NCI-H82 treated with DMSO at 0.1 percent for 48 hours (cell line): ENCODE data around the gene COPS9.
A peak's percentile ranks its signal among the peaks of the same experiment; 100 is the strongest.

Experiments
- DNase-seq: peaks from one replicate; lab custom pipeline; 2025; ENCODE audit not compliant: unreplicated experiment; lab: John Stamatoyannopoulos, UW

The COPS9 gene

DNA sequence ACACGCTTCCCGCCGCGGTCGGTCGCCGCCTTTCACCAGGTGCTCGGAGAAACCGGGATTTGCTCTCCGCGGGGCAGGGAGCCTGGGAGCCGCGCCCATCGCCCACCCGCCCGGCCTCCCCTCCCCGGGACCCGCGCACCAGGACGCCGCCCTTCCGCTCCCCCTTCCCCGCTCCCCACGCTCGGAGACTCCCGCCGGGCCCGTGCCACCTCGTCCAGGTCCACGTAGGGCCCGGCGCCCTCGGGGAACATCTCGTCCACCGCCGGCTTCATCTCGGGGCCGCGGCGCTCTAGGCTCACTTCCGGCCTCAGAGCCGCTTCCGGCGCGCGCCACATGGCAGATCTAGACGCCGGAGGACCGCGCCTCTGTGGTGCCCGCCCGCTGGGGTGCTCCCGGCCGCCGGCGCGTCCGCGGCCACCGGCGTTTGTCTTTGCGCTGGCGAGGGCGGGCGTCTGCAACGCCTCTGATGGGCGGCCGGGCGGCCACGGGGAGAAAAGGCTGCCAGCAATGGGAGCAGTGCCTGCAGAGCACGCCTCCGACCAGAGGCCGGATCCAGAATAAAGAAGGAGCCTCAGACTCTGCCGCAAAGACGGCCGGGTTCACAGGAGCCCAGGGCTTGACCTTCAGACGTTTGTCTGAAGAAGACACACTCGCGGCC, at the start of gene COPS9:
Gene COPS9, minus strand, starts transcription at position 293 of the 658 bp plus-strand sequence. Its CDS starts 21 bp downstream, at position 272.
- DNase-seq = peak; percentile 56

- no peak for DNase-seq
These were observed 48.6 kb upstream of the COPS9 start for GRCh38 chr2:240184656-240185055.

DNA sequence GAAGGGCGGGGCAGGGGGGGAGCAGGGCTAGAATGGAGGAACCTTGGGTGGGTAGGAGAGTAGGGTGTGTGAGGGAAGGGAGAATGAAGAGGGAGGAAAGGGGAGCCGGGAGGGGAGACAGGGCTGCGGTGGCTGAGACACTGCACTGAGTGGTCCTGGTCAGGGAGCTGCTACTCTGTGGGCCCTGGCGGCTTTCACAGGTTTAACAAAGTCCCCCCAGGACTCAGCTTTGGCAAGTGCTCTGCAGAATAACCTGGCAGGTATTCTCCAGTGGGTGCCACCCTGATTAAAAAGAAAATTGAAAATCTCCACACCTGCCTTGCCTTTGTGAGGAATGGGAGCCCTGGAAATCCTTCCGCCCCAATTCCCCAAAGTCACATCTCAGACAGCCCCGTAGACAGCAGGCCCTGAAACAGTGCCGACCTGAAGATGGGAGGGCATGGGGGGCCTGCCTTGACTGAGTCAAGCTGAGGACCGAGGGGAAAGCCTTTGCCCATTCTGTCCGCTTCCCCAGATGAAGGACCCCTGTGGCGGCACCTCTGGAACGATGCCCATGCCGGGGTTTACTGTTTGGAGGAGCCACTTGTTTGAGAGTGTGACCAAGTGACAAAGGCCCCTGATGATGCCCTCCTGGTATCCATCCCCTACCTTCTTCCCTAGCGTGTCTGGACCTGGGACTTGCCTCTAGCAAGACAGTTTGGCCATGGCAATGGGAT, 47.9 kb upstream of the COPS9 start:
- no peak for DNase-seq

GRCh38 chr2:240183006-240183874, 47.1 kb upstream of the COPS9 start:
- peak; percentile 50 for DNase-seq

GRCh38 chr2:240182476-240182875, 46.4 kb upstream of the COPS9 start:
- DNase-seq = no peak

- DNase-seq = no peak
These were observed 45.9 kb upstream of the COPS9 start for GRCh38 chr2:240182001-240182400.

DNA sequence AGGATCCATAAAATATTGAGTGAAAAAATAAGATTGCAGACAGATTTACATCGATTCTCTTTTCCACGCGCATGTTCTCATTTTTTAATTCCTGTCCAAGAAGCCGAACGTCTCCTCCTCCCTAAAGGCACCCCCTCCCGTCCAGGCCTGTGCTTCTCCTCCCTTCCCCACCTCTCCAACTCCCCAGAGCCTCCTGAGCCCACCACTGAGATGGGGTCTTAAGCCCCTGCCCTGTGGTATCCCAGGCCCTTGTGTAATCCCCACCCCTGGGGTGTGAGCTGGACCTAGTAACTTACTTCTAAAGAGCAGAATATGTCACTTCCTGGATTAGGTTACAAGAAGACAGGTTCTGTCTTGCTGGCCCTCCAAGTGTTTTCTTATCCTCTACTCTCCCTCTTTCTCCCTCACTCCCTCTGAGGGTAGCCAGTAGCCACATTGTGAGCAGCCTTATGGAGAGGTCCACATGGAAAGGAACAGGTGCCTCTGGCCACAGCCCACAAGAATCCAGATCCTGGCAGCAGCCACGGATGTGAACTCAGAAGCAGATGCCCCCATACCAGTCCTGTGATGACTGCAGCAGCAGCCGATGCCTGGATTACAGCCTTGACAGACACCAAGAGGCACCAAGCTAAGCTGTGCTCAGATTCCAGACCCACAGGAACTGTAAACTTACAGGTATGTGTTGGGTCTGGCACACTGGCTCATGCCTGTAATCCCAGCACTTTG, 44.0 kb upstream of the COPS9 start:
- DNase-seq = no peak

- no peak for DNase-seq
These were observed 43.2 kb upstream of the COPS9 start for GRCh38 chr2:240179186-240179815.

- no peak for DNase-seq
These were observed 42.5 kb upstream of the COPS9 start for GRCh38 chr2:240178564-240178963.

DNA sequence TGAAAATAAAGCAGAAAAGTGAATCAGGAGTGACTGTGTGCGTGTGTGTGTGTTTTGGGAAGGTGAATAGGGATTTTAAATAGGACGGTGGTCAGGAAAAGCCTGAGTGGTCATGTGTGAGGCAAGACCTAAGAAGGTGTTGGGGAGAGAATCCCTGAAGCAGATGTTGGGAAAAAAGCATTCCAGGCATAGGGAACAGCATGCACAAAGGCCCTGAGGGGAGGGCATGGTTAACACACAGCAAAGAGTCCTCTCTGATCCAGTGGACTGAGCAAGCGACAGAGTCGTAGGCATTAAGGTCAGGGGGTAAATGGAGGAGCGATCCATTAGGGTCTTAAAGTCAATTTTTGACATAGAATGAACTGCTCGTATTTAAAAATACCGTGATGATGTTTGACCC, 38.4 kb upstream of the COPS9 start:
- DNase-seq = no peak

DNA sequence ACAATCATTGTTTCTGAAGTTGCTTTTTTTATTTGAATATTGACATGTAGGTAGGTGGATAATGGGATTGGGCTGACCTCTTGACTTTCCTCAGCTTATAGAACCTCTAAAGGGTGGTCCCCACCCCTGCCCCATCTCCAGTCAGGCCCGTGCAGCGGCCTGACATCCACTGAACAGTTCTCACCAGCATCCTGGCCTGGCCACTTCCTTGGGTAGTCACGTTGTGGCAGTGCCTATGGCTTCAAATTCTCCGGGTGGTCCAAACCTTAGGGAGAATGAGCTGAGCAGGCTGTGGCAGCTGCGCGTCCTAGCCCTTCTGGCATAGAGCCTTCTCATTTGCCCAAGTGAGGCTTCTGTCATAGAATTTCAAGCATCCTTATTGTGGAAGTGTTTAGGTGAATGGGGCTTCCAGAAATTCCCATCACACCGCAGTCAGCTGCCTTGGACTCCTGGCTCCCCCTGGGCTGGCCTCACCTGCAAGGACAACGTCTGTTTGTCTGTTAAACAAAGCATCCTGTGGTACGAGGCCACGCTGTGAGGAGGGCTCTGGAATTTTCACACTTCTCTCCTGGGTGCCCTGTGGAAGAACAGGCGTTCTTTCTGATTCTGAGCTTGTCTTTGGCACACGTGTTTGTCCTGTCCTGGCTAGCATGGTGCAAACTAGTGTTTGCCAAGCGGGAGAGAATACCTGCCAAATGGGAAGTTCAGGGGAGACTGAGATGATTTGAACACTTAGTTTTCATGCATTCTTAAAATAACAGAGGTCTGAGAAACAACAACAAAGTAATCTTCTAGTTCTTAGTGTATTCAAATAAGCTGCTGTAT, 36.2 kb upstream of the COPS9 start:
- no peak for DNase-seq

- peak; percentile 17 for DNase-seq
These were observed 34.8 kb upstream of the COPS9 start for GRCh38 chr2:240170883-240171282.

GRCh38 chr2:240170354-240170735, 34.2 kb upstream of the COPS9 start:
- DNase-seq = peak; percentile 29

DNA sequence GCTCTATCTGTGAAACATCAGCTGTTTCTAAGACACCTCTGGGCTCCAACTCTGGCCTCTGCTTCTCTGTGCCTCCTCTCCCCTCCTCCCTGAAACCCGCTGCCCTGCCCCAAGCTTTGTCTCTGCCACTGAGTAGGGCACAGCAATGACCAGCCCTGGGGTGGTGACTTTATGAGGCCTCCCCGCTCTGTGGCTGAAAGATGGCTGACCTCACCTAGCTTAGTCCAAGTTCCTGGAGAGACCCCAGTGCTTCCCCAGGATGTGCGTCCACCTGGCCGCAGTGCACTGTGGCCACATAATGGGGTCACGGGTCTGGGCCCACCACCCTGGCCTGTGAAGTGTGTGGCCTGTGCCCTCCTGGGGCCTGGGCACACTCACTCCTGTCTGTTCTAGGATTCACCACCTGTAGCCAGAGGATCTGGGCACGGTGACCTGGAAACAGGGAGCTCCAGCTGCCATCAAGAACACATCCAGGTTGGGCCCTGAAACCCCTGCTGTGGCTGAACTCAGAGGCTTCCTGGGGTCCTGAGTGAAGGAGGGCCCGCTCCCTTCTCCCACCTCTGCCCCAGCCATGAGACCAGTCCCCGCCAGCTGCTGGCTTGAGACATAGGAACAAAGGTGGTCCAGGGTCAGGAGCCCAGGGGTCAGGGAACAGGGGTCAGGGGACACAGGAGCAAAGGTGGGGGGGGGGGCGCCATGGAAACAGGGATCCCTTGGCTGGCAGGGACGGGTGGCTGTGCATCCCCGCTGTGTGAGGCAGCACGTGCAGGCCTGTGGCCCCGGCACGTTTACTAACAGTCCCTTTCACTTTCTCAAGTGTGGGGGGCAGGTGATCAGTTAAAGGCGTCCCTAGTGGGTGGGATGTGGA, 33.6 kb upstream of the COPS9 start:
- DNase-seq = no peak

- DNase-seq = no peak
These were observed 32.6 kb upstream of the COPS9 start for GRCh38 chr2:240168546-240169361.

GRCh38 chr2:240168041-240168440, 31.9 kb upstream of the COPS9 start:
- DNase-seq = no peak

GRCh38 chr2:240167588-240167880, 31.4 kb upstream of the COPS9 start:
- no peak for DNase-seq
